K562 (cell line): Measurements from ENCODE around the gene TEDC1. TPM values are rescaled to one million over a fixed set of nuclear protein-coding genes. Genes with fewer than 3 reads are reported as not detected.

Source experiments
- ATAC-seq: fragments of 200-7000 bp; cut with Tn5 transposase; 3 replicates; pipeline ENCODE4 v1.9.1; 2020; ENCODE audit warnings: moderate library complexity
- BruUV-seq: library from RNA; stranded (reverse); fragments of 400-500 nt; replicated peaks from 2 replicates; lab custom pipeline; 2021; lab: Mats Ljungman, UMichigan
- CTCF ChIA-PET: fragments of 300-600 bp; formaldehyde crosslinking; extraction: SDS; loops from one replicate; lab custom pipeline; 2021; ENCODE audit warnings: low intra/inter-chr PET ratio; lab: Yijun Ruan, JAX
- POLR2A ChIA-PET: fragments of 300-600, 350-650 bp; sonication (Branson Sonifier 250); formaldehyde crosslinking; extraction: SDS; loops from one replicate; lab custom pipeline; 2021; ENCODE audit warnings: antibody characterized with exemption, inconsistent platforms; lab: Yijun Ruan, JAX
- DNase-seq, 4 experiments: peaks; one replicate each; pipeline versions ENCODE4 v3.0.0 to v3.0.0-alpha.2; 2011 to 2018; ENCODE audit warnings: low spot score in 3 of 4, mixed read lengths in 3 of 4; ENCODE audit errors: extremely low read depth in 1 of 4
- FAIRE-seq: peaks from 2 replicates; lab custom pipeline; 2011; peaks lifted over from hg19 to GRCh38; lab: Jason Lieb, UNC
- H2AFZ ChIP-seq: 2 replicates; pipeline ENCODE4 v1.6.0; 2011; ENCODE audit warnings: low read depth, low read length, control low read depth, inconsistent platforms
- H3K27ac ChIP-seq: fragments of 200-600 bp; 3 replicates; pipeline ENCODE4 v1.8.0; 2011; ENCODE audit warnings: low read depth, mild to moderate bottlenecking, control low read depth, inconsistent platforms, low read length, moderate library complexity, mixed read lengths; ENCODE audit errors: extremely low read depth
- H3K27me3 ChIP-seq, 2 experiments: fragments of 300-600 bp in 1 of 2; 2 replicates in 1 of 2; 3 replicates in 1 of 2; pipeline versions ENCODE4 v1.6.0 to v1.8.0; 2011; ENCODE audit warnings: inconsistent platforms in 2 of 2, low read length in 2 of 2, mild to moderate bottlenecking in 1 of 2, mixed read lengths in 1 of 2, moderate library complexity in 1 of 2; ENCODE audit not compliant: control insufficient read depth in 2 of 2, insufficient read depth in 2 of 2
- H3K36me3 ChIP-seq: fragments of 300-600 bp; 3 replicates; pipeline ENCODE4 v1.8.0; 2011; ENCODE audit warnings: mild to moderate bottlenecking, low read length, inconsistent platforms; ENCODE audit not compliant: control insufficient read depth, insufficient read depth
- H3K4me1 ChIP-seq, 2 experiments: fragments of 200-600 bp in 1 of 2; replicated peaks in 1 of 2; 2 replicates in 1 of 2; 3 replicates in 1 of 2; pipeline versions ENCODE4 v1.5.1 to v1.8.0; 2011; ENCODE audit warnings: inconsistent platforms in 2 of 2, low read length in 2 of 2, mild to moderate bottlenecking in 1 of 2, mixed read lengths in 1 of 2, moderate library complexity in 1 of 2; ENCODE audit not compliant: control insufficient read depth in 2 of 2, insufficient read depth in 2 of 2
- H3K4me2 ChIP-seq: 2 replicates; pipeline ENCODE4 v1.6.1; 2011; ENCODE audit warnings: low read length, control low read depth, inconsistent platforms, mixed read lengths; ENCODE audit not compliant: insufficient read depth
- H3K4me3 ChIP-seq: fragments of 200-600 bp; sonication (generic), shearing (Covaris generic); 2 replicates; pipeline ENCODE4 v1.5.1; 2016; ENCODE audit warnings: control low read depth, inconsistent platforms
- H3K79me2 ChIP-seq: fragments of 200-600 bp; 3 replicates; pipeline ENCODE4 v1.8.0; 2011; ENCODE audit warnings: low read length, inconsistent platforms; ENCODE audit not compliant: control insufficient read depth, insufficient read depth
- H3K9ac ChIP-seq, 2 experiments: 2 replicates each; pipeline versions ENCODE4 v1.6.0 to v1.6.1; 2011; ENCODE audit warnings: low read depth in 2 of 2, low read length in 2 of 2, control low read depth in 1 of 2, inconsistent platforms in 1 of 2, mild to moderate bottlenecking in 1 of 2, mixed read lengths in 1 of 2; ENCODE audit not compliant: insufficient read depth in 1 of 2
- H3K9me1 ChIP-seq: one replicate; pipeline ENCODE4 v1.6.0; 2011; ENCODE audit warnings: inconsistent platforms, mild to moderate bottlenecking, low read length, moderate library complexity; ENCODE audit not compliant: control insufficient read depth, insufficient read depth
- H3K9me3 ChIP-seq: replicated peaks from 2 replicates; pipeline ENCODE4 v1.5.1; 2011; ENCODE audit warnings: low read depth, low read length, inconsistent platforms; ENCODE audit not compliant: control insufficient read depth, insufficient read depth
- H4K20me1 ChIP-seq: replicated peaks from 2 replicates; pipeline ENCODE4 v1.6.1; 2011; ENCODE audit warnings: low read length, inconsistent platforms, mixed read lengths; ENCODE audit not compliant: control insufficient read depth, insufficient read depth
- ARHGAP35 ChIP-seq: fragments of 450-650 bp; IDR thresholded peaks from 2 replicates; pipeline ENCODE4 v1.6.1; 2018; ENCODE audit not compliant: partially characterized antibody
- CUX1 ChIP-seq: fragments of 200-800 bp; sonication (Bioruptor generic); IDR thresholded peaks from 2 replicates; pipeline ENCODE4 v1.6.1; 2016; ENCODE audit warnings: missing genetic modification characterization, missing compliant biosample characterization
- ELK1 ChIP-seq: sonication (generic); formaldehyde crosslinking; IDR thresholded peaks from 2 replicates; pipeline ENCODE4 v1.8.1; 2022; ENCODE audit warnings: missing genetic modification reagents
- EP300 ChIP-seq: IDR thresholded peaks from 2 replicates; pipeline ENCODE4 v1.6.1; 2012; ENCODE audit warnings: low read length, improper control_type of control experiment
- GATAD2A ChIP-seq: fragments of 450-650 bp; IDR thresholded peaks from 2 replicates; pipeline ENCODE4 v1.6.1; 2017
- IRF1 ChIP-seq: sonication (generic); formaldehyde crosslinking; IDR thresholded peaks from 2 replicates; pipeline ENCODE4 v1.8.0; 2022; ENCODE audit warnings: missing genetic modification reagents, mild to moderate bottlenecking, borderline replicate concordance
- RNF219 ChIP-seq: fragments of 250-450 bp; sonication (Bioruptor Pico); IDR thresholded peaks from 2 replicates; pipeline ENCODE4 v1.5.0; 2022; ENCODE audit warnings: mild to moderate bottlenecking
- SREBF1 ChIP-seq: fragments of 150-350 bp; IDR thresholded peaks from 2 replicates; pipeline ENCODE4 v1.6.1; 2014; ENCODE audit warnings: antibody characterized with exemption, low read depth, low read length, borderline replicate concordance
- STAT5B ChIP-seq: fragments of 250-450 bp; sonication (Bioruptor Pico); IDR thresholded peaks from 2 replicates; pipeline ENCODE4 v1.8.0; 2021; ENCODE audit warnings: mild to moderate bottlenecking, inconsistent platforms
- TFAP4 ChIP-seq: sonication (generic); formaldehyde crosslinking; IDR thresholded peaks from 2 replicates; pipeline ENCODE4 v1.8.0; 2022; ENCODE audit warnings: missing genetic modification reagents, mild to moderate bottlenecking, moderate library complexity, borderline replicate concordance
- ZNF431 ChIP-seq: sonication (generic); formaldehyde crosslinking; IDR thresholded peaks from 2 replicates; pipeline ENCODE4 v1.8.0; 2022; ENCODE audit warnings: mild to moderate bottlenecking, missing genetic modification reagents
- WGBS: fragments of 100-300 bp; shearing (Covaris generic); methylation state at CpG from one replicate; pipeline ENCODE4 v1.1.6; 2016; ENCODE audit warnings: low coverage, mixed read lengths; ENCODE audit not compliant: insufficient coverage; ENCODE audit errors: missing lambda C conversion rate; 5-methylcytosine and 5-hydroxymethylcytosine counted together
- in situ Hi-C: fragments of 300-500 bp; cut with MboI; formaldehyde crosslinking; loops from 4 replicates; pipeline ENCODE4 v1.15.0; 2018; ENCODE audit warnings: inconsistent platforms, mixed read lengths
- intact Hi-C: fragments of 100-400 bp; cut with micrococcal nuclease; formaldehyde crosslinking; loops from 2 replicates; pipeline ENCODE4 v1.14.2; 2022
- polyA plus RNA-seq, 8 experiments: library from polyadenylated mRNA; depleted of rRNA in 4 of 8; stranded (reverse) in 5 of 8; unstranded in 3 of 8; fragments of >200 nt; fragmentation: Nextera tagmentation in 2 of 8; fragmentation: Illumina TruSeq in 1 of 8; extraction: Ambion mirVana in 2 of 8; extraction: Trizol in 1 of 8; gene quantifications; 2 replicates each; pipeline versions ENCODE4 v1.2.1 to v1.2.3, GENCODE V29; 2011 to 2014; ENCODE audit warnings: inconsistent platforms in 1 of 8, missing spikeins in 1 of 8
- total RNA-seq, 7 experiments: library from RNA; depleted of rRNA in 6 of 7; stranded (reverse); fragments of >200 nt in 6 of 7; fragmentation: Illumina TruSeq in 2 of 7; extraction: Trizol in 2 of 7; gene quantifications; 2 replicates each; pipeline versions ENCODE4 v1.2.1 to v1.2.3, GENCODE V29; 2011 to 2021; ENCODE audit warnings: low replicate concordance in 1 of 7

TEDC1 gene
- total and polyA plus RNA-seq, 9 of the 15 experiments (the other 6 are each of a cell fraction or from before 2014, with no cell fraction given): 0.21 to 28.3 (median 5.9) TPM

- POLR2A ChIA-PET: no interaction called here
- WGBS: 48% methylated on average over 4 of the region's 21 CpGs
- H3K4me3 ChIP-seq: no peak overlapping the region
- no peaks in the 10 kb centered on the region for H3K36me3 ChIP-seq
- peaks cover 0 to 7% of the 10 kb centered on the region in 2 experiments; a peak in 1 of 5 replicates for H3K27me3 ChIP-seq
- H2AFZ ChIP-seq: no peak overlapping the region
- intact Hi-C loops (loop anchor here (10.0 kb wide), 1 partner anchor 49 kb away; the partner anchor contains the start of gene TMEM121), in situ Hi-C loops (no loop called here)
- H3K4me1 ChIP-seq: peaks cover 0 to 92% of the 10 kb centered on the region in 2 experiments; a peak in 4 of 5 replicates
- CTCF ChIA-PET: no interaction called here
- no peak for FAIRE-seq
- H3K9ac ChIP-seq: no peak overlapping the region; a peak in 1 of 4 replicates
- DNase-seq: no peak
- BruUV-seq: no TSS peak
- no peaks in the 10 kb centered on the region; the same call in 1 of the 2 replicates for H4K20me1 ChIP-seq
- no peak overlapping the region for H3K27ac ChIP-seq
- no peaks in the 10 kb centered on the region for H3K79me2 ChIP-seq
- no peaks in the 10 kb centered on the region for H3K9me1 ChIP-seq
- H3K4me2 ChIP-seq: no peak overlapping the region
- H3K9me3 ChIP-seq: no peaks in the 10 kb centered on the region
- no peak for ATAC-seq
- TF ChIP-seq ARHGAP35 (no peak), TFAP4 (CRISPR knock-in tag) (no peak), EP300 (no peak), SREBF1 (no peak), IRF1 (no peak), GATAD2A (no peak), ELK1 (no peak), STAT5B (CRISPR knock-in tag) (no peak), ZNF431 (CRISPR knock-in tag) (no peak), CUX1 (no peak), RNF219 (CRISPR knock-in tag) (no peak)
Measured at GRCh38 chr14:105476097-105476830, 14.8 kb upstream of the TEDC1 start.
